NCI-H1105 treated with DMSO at 0.1 percent for 48 hours (cell line): Measurements from ENCODE around the gene STAG1.
"Not testable (repeated sequence)": the region's sequence is repeated elsewhere in the genome, so short reads cannot be mapped to it uniquely, and the experiment has no call there.

ENCODE experiments used
- DNase-seq: peaks from one replicate; lab custom pipeline; 2025; lab: John Stamatoyannopoulos, UW

Gene STAG1

GRCh38 chr3:136703429-136703828, 48.7 kb downstream of the STAG1 start:
- DNase-seq, result no peak

GRCh38 chr3:136699271-136699828, 52.8 kb downstream of the STAG1 start:
- DNase-seq, result no peak

- no peak for DNase-seq
These were observed 53.8 kb downstream of the STAG1 start for GRCh38 chr3:136698361-136698760.

GRCh38 chr3:136696797-136697196, 55.4 kb downstream of the STAG1 start:
- no peak for DNase-seq

GRCh38 chr3:136694321-136694720, 57.9 kb downstream of the STAG1 start:
- DNase-seq, result no peak

- no peak for DNase-seq
These were observed 61.6 kb downstream of the STAG1 start for GRCh38 chr3:136690599-136690998.

GRCh38 chr3:136685882-136686281, 66.3 kb downstream of the STAG1 start:
- DNase-seq, result no peak

GRCh38 chr3:136682740-136683312, 69.4 kb downstream of the STAG1 start:
- no peak for DNase-seq

GRCh38 chr3:136678981-136679380, 73.2 kb downstream of the STAG1 start:
- no peak for DNase-seq

GRCh38 chr3:136676009-136676408, 76.2 kb downstream of the STAG1 start:
- no peak for DNase-seq

GRCh38 chr3:136675150-136675858, 76.9 kb downstream of the STAG1 start:
- DNase-seq, result no peak

- no peak for DNase-seq
These were observed 79.7 kb downstream of the STAG1 start for GRCh38 chr3:136672457-136672856.

GRCh38 chr3:136671921-136672320, 80.3 kb downstream of the STAG1 start:
- DNase-seq, result no peak

- DNase-seq, result no peak
These were observed 82.0 kb downstream of the STAG1 start for GRCh38 chr3:136670166-136670565.

- no peak for DNase-seq
These were observed 85.1 kb downstream of the STAG1 start for GRCh38 chr3:136667081-136667480.

GRCh38 chr3:136666301-136666700, 85.9 kb downstream of the STAG1 start:
- DNase-seq, result not testable (repeated sequence)

GRCh38 chr3:136664771-136665170, 87.4 kb downstream of the STAG1 start:
- DNase-seq, result no peak

GRCh38 chr3:136661282-136661681, 90.9 kb downstream of the STAG1 start:
- DNase-seq, result no peak

- DNase-seq, result peak; percentile 64
These were observed 93.1 kb downstream of the STAG1 start for GRCh38 chr3:136658946-136659682.

GRCh38 chr3:136657526-136657925, 94.7 kb downstream of the STAG1 start:
- peak; percentile 42 for DNase-seq

GRCh38 chr3:136653628-136654027, 98.5 kb downstream of the STAG1 start:
- DNase-seq, result no peak

- DNase-seq, result no peak
These were observed 100.6 kb downstream of the STAG1 start for GRCh38 chr3:136651581-136651980.

GRCh38 chr3:136650461-136650860, 101.7 kb downstream of the STAG1 start:
- DNase-seq, result no peak
